Measurements from ENCODE around the gene KLC4.

Gene KLC4

GRCh38 chr6:43061861-43062260, 2.4 kb downstream of the KLC4 start:
- DNase-seq (ENCODE audit: low read depth in 2 of 2): no peak

GRCh38 chr6:43062818-43063217, 3.4 kb downstream of the KLC4 start:
- DNase-seq (ENCODE audit: low read depth in 2 of 2): no peak
- no peak for TF ChIP-seq CTCF (IDR thresholded peaks at IDR 0.05; ENCODE audit: low read depth, low read length)

More at GRCh38 chr6:43061861-43062260, 2.4 kb downstream of the KLC4 start:
- TF ChIP-seq CTCF (IDR thresholded peaks at IDR 0.05; ENCODE audit: low read depth, low read length): no peak
- no peak overlapping the region for H3K4me3 ChIP-seq (replicated peaks in 1 of 2; ENCODE audit: low read depth in 2 of 2, low read length in 2 of 2)

DNA sequence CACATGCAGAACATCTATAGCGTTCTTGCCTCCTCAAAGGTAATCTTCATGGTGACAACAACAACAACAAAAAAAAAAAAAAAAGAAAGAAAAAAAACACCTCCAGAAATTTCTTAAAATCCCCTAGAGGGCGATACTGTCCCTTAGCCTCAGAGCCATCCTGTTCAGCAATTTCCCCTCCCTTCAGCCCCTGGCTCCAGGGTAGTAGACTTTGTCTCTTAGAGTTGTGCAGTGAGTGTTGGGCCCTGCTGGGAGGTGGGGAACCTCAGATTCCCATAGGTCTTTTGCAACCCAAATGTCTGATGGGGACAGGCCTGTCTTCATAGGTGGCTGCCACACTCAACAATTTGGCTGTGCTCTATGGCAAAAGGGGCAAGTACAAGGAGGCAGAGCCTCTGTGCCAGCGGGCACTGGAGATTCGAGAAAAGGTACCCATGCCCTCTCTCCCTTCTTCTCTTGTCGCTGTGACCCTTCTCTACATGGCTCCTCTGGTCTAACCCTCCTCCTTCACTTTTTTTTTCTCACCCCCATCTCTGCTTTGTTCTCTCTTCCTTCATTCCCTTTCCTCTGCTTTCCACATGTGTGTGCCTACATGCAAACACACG, 10.7 kb downstream of the KLC4 start:
- TF ChIP-seq CTCF (IDR thresholded peaks at IDR 0.05; ENCODE audit: low read depth, low read length): peak; percentile 64
- peak; percentile 78 to 88 for DNase-seq (ENCODE audit: low read depth in 2 of 2)
- H3K4me3 ChIP-seq (replicated peaks in 1 of 2; ENCODE audit: low read depth in 2 of 2, low read length in 2 of 2): no peak overlapping the region

More at GRCh38 chr6:43062818-43063217, 3.4 kb downstream of the KLC4 start:
- no peak overlapping the region for H3K4me3 ChIP-seq (replicated peaks in 1 of 2; ENCODE audit: low read depth in 2 of 2, low read length in 2 of 2)

GRCh38 chr6:43074847-43075669, 15.6 kb downstream of the KLC4 start:
- H3K4me3 ChIP-seq (replicated peaks in 1 of 2; ENCODE audit: low read depth in 2 of 2, low read length in 2 of 2): peak overlapping the region; percentile 49 to 51
- TF ChIP-seq CTCF (IDR thresholded peaks at IDR 0.05; ENCODE audit: low read depth, low read length): no peak
- DNase-seq (ENCODE audit: low read depth in 2 of 2): peak; percentile 41 to 91

DNA sequence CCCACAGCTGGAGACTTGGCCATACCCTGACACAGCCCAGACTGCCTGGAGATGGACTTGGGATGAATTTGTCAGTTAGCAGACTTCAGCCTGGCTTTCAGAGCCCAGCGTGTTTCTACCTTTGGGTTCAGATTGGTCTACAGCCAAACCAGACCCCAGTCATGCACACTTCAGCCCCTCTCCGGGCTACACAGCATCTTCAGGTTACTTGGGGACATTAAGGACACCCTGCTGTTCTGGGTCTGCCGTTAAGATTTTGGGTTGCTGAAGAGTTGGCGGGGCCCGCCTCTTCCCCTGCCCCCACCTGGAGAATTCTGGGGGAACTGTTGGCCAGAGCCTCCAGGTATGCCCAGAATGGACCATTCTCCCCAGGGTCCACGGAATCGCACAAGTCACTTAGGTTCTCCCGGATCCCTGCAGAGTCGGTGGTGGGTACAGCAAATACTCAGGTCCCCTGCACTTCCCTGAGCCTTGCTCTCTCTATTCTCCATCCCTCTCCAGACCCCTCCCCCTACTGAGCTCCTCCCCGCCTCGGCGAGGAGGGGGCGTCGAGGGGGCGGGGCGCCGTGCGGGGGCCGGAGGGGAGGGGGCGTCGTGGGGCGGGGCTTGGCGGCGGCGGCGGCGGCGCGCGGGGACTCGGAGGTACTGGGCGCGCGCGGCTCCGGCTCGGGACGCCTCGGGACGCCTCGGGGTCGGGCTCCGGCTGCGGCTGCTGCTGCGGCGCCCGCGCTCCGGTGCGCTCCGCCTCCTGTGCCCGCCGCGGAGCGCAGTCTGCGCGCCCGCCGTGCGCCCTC, 16.4 kb downstream of the KLC4 start, which contains the start of gene PTK7:
PTK7 (plus strand) TSS at position 645 of the 794 bp plus-strand sequence. CDS start 175 bp downstream, outside the sequence.
- TF ChIP-seq CTCF (IDR thresholded peaks at IDR 0.05; ENCODE audit: low read depth, low read length): no peak
- peak; percentile 40 to 75 for DNase-seq (ENCODE audit: low read depth in 2 of 2)
- H3K4me3 ChIP-seq (replicated peaks in 1 of 2; ENCODE audit: low read depth in 2 of 2, low read length in 2 of 2): peak within 1 kb of the TSS; percentile 75 to 96

DNA sequence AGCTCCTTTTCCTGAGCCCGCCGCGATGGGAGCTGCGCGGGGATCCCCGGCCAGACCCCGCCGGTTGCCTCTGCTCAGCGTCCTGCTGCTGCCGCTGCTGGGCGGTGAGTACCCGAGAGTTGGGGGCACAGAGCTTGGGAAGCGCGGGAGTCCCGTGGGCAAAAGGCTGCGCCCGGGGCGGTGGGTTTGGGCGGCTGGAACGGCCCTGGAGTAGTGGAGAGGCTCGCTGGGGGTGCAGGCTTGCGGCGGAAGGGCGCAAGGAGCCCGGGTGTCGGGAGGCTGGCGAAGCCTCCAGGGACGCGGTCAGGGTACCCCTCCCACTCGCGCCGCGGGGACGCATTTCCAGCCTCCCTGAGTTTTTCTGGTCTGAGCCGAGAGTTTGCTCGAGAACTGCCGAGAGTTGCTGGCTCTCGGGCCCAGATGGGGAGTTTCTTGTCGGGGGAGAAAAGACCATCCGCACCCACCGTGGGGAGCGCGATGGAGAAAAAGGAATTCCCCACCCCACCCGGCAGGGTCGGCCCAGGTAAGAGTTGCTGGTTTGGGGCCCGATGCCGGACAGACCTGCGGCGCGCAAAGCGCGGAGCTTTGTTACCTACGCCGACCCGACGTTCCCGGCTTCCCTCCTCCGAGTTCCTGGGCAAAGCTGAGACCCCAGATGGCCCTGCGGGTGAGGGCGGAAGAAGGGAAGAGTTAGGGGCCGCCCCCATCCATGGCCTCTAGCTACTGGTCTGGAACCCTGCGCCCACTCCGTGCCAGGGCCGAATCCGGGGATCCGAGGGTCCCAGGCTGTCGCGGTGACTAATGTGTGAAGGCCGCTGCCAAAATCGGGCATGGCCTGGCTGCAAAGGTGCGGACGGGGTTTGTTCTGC, 17.3 kb downstream of the KLC4 start:
- TF ChIP-seq CTCF (IDR thresholded peaks at IDR 0.05; ENCODE audit: low read depth, low read length): no peak
- DNase-seq (ENCODE audit: low read depth in 2 of 2): peak; percentile 43 to 47
- H3K4me3 ChIP-seq (replicated peaks in 1 of 2; ENCODE audit: low read depth in 2 of 2, low read length in 2 of 2): peak overlapping the region; percentile 75 to 96
